NCI-H345 treated with DMSO at 0.1 percent for 48 hours (cell line): Measurements from ENCODE around the gene RAB6B.

Experiments used
- DNase-seq: peaks from one replicate; lab custom pipeline; 2025; ENCODE audit not compliant: unreplicated experiment; lab: John Stamatoyannopoulos, UW

The RAB6B gene

DNA sequence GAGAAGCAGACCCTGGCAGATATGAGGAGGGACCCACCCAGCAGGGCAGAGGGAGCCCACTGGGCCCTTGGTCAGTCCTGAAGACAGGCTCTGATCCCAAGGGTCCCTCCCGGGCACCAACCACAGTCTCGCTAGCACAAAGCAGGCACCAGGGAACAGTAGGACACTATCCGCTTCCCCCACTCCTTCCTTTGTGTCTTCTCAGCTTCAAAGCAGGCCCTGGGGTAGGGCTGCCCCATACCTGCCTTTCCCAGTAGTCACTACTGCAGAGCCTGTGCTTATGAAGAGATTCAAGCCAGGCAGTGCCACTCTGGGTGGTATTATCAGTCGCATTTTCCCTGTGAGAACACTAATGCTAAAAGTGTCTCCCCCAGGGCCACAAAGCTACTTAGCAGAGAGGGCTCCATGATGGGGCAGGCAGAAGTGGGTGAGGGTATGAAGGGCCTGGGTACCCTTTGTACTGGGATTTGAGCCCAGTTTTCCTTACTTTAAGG lies 57.3 kb downstream of the RAB6B start:
- no peak for DNase-seq

DNA sequence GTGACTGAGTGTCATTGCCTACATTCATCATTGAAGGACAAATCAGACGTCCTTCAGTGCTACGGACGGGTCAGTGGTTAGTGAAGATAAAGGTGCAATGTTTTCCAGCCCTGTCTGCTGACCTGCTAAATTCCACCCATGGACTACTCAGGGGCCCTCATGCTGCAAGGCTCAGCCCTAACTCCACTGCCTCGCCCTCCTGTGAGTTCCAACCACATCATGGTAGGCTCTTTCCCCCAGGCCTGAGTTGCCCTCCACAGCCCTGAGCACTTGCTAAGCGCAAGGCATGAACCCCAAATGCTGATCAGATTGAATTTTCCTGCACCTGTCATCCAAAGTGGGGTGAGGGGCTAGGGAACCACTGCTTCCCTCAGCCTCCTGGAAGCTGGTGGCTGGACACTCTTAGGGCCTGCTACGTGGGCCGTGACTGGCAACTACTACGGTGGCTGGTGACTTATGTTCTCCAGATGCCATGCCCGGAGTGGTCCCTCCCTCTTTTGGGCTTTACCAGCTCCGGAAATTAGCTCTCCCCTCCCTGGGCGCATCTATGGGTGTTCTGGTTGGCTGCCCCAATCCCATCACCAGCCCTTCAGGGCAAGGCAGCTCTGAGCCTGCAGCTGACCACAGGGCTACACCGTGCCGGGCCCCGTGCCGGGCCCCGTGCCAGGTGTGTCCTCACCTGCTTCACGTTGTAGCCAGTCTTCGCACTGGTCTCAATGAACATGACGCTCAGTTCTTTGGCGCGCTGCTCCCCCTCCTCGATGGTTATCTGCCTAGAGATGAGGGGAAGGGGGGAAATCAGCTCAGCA lies 58.0 kb downstream of the RAB6B start:
- DNase-seq, result no peak

DNA sequence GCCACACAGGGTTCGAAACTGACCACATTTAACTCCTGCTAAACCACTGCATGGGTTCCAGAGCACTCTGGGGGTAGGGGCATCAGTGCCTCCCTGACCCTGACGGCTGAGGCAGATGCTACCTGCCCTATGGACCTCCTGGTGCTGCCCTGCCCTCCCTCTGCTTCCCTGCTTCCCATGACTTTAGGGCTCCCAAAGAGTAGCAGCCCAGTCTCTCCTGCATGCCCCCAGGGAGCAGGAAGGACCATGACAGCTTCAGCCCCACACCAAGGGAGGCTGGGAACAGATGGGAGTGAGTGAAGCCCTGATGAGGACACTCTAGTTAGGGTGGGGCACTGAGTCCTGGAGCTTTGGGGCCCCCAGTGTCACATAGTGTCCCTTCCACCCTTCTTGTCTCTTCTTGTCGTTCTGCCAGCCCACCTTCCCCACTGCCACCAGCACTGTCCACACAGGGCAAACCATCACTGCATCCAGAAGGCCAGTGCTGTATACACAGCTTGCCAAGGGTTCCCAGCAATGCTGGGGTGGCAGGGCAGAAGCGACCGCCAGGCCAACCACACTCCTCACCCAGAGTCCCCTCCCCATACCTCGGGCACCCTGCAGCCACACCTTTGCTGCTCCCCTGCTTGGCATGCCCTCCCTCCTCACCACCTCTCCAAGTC lies 59.1 kb downstream of the RAB6B start:
- no peak for DNase-seq

DNA sequence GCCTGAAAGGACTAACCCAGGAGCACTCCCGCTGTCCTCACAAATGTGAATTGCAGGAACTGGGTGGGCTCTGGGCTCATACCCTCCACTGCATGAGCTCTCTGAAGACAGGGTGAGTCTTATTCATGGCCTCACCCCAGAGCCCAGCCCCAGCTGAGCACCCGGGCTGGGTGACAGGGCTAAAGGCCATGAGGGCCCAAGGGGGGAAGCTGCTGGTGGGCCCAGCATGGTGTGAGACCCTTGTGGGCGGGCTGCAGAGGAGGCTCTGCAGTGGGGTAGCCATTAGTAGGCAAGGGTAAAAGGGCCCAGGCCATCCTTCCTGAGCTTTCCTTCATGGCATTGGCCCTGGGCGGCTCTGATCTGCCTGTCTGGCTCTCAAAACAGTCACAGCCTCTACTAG lies 59.7 kb downstream of the RAB6B start:
- DNase-seq, result no peak

DNA sequence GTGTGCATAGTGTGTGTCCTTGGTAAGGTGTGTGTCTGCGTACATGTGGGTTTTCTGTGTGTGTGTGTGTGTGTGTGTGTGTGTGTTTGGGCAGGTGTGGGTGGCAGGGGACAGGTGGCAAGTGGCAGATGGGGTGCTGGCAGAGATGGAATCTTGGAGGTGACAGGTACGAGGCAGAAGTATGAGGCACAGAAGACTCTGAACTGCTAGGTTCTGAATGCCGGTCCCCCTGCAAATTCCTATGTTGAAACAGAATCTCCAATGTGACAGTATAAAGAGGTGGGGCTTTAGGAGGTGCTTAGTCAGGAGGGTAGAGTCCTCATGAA lies 60.3 kb downstream of the RAB6B start:
- no peak for DNase-seq

DNA sequence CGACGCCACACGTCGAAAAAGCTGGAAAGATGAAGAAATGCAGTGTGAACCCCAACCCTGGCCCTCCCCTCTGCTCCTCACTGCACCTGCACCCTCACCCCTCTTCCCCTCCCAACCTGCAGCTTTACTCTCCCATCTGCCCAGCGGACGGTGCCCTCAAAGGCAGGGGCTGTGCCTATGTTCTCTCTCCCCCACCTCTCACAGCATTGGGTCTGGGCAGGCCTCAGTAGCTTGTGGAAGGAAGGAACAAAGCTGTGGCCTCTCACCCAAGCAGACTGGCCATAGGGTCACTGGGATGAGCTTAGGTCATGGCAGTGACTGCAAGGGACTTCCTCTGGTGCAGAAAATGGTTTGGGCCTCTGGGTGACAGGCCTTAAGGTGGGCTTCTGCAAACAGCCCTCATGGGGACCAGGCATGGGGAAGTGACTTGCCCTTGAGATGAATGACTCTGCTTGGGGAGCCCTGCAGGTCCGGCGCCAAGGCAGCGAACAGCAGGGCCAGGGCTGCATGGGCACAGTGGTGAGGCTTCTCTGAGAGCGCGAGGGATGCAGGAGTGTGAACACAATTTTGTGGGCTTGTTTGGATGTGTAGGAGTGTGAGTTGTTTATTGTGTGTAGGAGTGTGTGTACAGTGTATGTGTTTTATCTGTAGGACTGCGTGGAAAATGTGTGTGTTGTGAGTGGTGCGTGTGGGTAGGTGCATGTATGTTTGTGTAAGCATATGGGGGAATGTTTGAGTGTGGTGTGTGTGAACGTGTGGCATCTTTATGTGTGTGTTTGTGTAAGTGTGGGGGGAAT lies 60.9 kb downstream of the RAB6B start:
- no peak for DNase-seq

DNA sequence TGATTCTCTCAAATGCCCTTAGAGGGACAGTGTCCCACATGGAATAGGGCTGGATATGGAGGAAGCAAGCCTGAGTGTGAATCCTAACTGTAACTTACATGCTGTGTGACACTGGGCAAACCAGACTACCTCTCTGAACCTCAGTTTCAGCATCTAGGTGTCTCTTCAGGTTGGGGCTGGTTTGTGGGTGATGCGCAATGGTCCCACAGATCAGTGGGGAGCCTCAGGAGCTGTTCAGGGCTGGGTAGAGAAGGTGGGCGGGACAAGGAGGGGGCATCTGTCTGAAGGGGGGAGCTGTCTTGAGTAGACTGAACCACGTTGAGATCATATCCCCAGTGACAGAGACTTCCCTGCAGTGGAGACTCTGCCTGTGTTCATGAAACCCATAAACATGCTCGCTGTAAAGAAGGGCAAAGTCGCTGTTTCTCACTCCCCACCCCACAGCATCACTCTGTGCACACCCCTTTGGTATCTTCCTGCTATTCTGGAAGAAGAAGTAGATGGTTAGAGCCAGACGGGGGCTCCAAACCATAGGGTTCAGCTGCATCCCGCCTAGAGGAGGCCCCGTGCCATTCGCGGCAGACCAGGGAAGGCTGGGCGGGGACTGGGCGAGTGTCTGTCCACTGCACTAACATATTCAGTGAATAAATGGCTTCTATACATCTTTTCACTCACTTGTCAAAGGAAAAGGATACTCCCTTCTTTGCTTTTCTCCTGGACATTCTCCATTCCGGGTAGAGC lies 61.6 kb downstream of the RAB6B start:
- no peak for DNase-seq

DNA sequence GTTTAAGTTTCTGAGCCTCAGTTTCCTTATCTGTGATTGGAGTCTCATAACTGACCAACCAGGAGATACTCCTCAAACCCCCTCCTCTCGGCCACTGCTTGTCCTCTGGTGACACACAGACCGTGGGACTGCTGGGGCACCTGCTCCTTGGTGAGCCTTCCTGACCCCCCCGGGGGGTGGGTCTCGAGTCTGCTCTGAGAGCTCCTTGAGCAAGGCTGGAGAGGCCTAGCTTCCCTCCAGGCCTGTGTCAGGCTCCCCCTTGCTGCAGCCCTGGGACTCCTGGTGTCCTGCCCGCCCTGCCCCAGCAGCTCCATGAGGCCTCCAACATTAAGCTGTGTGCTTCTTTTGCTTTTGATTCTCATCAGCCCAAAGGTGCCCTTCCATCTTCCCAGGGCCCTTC lies 62.4 kb downstream of the RAB6B start:
- no peak for DNase-seq

DNA sequence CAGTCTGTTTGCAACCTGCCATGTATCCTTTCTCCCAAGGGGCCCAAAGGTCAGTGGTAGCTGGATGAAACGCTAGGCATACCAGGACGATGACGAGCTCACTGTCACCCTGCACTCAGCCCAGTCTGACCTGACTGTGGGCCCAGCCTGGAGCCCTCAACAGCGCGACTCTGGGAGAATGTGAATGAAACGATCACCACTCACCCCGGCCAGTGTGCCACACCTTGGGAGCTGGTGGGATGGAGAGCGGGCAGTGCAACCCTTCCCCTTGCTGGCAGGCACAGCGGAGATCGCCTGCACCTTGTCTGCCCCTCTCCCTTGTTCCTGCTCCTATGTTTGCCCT lies 62.9 kb downstream of the RAB6B start:
- DNase-seq, result no peak

DNA sequence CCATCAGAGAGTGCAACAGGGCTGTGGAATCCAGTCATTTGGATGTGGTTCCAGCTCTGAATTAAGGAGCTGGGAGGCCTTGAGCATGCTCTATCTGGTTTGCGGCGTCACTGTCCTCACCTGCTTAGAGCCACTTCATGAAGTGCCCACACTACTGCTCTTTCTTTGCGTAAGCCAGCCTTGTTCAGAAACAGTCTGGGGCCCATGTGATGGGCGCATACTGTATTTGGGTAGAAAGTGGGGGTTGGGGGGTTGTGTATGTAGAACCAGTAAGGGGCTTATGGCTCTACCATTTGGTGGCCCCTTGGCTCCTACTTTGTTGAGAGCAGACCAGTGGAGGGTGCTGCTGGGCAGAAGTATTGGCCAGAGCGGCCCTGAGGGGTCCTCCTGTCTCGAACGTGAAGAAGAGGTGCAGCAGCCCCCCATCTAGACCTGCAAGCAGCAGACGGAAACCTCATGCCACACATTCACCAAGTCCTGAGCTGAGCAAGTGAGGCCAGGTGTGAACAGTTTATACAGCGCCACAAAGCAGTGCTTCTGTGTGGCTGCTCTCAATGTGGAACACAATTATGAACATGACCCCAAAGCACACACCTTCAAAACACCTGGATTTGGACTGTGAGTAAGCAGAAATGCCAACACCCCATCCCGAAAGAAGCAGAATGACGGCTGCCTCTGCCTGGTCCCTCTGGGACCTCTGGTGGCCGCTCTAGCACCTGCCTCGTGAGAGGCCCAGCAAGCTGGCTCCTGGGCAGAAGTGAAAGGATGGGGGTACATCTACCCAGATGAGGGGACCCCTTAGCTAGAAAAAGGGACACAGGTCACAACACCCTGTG lies 63.5 kb downstream of the RAB6B start:
- no peak for DNase-seq

DNA sequence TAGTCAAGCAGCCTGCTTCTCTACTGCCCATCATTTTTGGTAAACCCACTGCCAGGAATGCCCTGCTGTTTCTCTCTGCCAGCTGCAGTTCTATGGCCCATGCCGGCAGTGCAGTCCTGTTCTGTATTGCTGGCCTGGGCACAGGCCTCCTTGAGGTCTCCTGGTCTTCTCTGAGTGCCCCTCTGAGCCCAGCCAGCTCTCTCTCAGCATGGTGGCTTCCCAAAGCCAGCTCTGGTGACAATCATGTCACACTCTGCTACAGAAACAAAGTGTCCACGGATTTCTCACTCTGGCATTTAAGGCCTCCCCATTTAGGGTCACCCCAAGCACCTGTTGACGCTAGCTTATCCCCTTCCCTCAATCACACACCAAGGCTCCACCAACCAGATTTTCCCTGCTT lies 65.6 kb downstream of the RAB6B start:
- no peak for DNase-seq

DNA sequence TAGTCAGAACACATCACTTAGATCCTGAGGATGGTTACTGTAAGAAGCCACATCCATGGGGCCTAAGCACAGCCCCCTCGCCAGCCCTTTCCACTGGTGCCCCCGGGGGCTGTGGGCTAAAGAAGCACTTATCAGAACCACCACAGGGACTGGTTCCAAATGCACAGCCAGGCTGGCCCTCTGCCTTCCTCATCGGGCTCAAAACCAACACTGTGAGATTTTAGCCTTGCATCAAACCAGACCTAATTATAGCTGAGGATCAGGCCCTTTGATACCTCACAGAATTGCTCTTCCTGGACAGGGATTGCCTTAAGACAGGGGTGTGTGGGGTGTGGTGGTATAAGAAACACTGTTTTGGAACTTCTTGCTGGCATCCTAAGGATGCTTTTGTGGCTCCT lies 66.4 kb downstream of the RAB6B start:
- no peak for DNase-seq

DNA sequence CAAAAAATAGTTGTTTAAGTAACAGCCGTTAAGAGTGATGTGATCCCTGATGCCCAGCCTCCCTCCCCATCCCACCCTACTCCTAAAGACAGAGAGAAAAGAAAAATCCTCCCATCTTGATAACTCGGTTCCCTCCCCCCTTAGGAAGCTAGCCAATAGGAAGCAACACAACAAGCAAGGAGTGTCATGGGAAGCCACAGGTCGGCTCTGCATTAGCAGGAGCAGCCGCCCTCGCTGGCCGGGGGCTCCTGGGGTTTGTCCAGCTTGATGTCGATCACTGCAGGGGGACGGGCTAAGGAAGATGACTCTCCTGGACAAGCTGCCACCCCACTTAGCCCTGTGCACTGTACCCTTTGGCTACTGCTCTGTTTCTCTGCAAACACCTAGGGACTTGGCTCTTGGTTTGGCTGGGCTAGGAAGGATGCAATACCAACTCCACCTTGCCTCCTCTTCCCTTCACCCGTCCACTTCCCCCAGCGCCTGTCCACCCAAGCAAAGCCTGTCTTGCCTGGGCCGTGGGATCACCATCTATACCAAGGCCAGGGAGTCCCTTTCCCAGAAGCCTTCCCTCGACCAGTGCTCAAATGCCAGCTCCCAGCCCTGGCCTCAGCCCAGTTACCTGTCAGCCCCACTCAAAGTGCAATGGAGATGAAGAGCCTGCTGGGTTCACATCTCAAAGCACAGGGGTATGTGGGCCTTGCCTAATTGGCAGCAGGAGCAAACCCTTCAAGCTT lies 66.9 kb downstream of the RAB6B start:
- DNase-seq, result no peak

DNA sequence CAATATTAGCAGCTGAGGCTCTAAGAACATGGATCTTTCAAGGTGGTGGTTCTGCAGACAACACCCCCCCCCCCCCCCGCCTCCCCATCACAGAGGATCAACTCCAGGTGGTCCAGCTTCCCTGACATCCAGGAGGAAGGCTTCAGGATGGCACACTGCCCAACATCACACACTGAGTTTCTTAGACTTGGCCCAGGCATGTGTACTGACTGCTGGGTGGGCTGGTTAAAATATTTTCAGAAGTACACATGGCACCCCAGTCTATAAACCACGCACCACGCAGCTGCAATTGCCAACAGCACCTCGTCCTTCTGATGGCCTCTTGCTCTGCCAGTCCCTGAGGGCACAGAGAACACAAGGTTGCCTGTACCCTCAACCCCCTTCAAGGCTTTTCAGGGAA lies 68.0 kb downstream of the RAB6B start:
- no peak for DNase-seq

DNA sequence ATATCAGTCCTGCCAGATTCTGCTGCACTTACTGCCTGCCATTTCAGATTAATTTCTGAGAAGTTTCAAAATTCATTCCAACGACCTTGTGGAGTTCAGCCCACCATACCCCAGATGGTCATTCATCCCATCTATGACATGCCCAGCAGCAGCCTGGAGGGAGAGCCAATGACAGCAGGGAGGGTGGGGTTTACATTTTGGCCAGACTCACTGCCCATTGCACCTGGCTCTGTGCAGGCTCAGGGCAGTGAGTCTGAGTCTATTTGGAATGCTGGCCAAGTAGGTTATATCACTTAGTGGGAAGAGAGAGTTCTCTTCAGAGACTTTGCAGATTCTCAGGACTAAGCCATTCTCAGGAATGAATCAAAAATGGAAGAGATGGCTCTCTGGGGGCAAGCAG lies 68.5 kb downstream of the RAB6B start:
- DNase-seq, result no peak

DNA sequence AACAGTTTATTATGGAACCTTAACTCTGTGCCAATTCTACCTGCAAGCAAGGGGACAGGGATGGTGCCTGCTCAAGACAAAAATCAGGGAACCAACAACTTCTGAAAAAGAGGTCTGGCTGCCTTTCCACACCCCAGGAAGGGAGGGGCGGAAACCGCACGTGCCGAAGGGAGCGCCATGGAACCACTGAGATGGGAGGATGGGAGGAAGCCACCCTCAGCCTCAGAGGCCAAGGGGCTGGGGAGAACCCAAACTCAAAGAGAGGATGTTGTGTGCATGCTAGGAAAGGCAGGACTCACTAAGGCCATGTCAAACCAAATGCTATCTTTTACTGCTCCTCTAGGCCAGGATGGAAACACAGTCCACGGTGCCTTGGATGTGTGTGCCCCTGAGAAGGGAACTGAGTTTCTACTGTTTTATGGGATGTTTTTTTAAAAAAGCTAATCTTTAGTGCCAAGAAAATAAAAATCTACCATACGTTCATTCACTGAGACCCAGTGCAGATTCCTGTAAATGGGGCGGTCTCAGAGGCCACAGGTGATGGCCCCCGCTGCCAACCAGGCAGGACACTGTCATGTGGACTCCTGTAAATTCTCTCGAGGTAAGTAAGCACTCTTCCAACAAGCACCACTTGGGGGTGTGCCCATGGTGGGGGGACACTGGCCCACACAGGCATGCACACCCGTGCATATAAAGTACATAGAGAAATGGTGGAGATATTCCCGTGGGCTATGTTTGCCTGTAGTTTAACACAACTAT lies 69.5 kb downstream of the RAB6B start:
- DNase-seq, result no peak

DNA sequence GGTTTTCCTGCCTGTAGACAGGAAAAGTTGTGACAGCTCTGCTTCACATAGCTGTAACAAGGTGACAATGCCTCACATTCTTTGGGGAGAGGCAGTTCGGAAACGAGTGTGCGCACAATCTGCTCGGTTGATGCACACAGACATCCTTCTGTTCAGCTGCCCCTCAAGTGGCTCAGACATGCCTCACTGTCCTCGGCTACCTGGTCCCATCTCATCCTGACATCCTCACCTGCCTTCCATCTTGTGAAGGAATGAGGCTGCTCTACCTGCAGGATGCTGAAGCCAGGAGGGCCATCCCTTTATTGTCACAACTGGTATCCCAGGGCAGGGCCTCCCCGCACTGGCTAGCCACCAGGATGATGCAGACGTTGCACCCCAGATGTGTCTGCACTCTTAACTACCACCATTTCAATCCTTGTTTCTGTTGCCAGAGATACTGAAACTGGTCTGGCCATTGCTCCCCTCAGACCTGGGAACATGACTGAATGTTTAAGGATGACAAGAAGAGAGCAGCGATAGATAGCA lies 70.7 kb downstream of the RAB6B start:
- no peak for DNase-seq

DNA sequence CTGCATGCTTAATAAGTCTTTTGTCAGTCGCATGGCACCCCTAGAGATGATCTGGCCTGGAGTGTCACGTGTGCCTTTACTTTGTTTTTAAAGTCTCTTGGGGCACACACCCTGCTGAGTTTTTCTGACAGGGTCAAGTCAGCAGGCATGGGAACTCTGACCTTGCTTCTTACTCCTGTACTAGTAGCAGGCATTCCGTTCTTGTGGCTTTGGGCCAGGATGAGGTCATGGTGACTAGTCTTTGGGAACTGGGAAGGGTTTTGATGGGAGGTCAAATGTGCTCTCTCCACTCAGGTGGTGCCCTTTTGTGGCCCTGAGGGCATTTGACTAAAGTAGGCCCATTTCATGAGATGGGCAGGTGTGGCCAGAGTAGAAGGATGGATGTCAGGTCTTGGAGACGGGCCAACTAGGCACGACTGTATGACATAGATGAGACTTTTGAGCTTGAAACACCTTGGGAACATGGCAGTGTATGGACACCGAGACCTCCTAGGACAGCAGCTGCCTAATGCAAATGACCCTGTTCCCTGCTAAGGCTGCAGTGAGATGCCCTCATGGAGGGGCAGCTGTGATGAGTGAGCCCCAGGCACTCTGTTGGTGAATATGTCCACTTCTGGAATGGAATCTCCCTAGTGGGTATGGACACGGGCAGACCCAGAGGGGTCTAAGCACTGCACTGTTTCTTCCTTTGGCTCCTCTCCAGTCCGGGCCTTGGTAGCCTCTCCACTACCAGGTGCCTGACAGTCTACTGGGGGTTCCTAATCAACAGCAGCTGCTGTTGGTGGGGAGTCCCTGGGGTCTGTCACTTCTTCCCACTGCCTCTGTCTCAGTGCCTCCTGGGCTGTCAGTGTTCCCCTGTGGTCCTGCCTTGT lies 73.7 kb downstream of the RAB6B start:
- DNase-seq, result no peak
